Medulla oblongata (tissue), 1 donor: ENCODE data around the gene CORO1C.

Source experiments
- DNase-seq: peaks from one replicate; pipeline ENCODE4 v3.0.0-alpha.2; 2015; ENCODE audit errors: extremely low spot score

Gene CORO1C

GRCh38 chr12:108724890-108725151 is 6.5 kb downstream of the CORO1C start:
- no peak for DNase-seq

- peak; percentile 50 for DNase-seq
Measured at GRCh38 chr12:108724054-108724889, 7.0 kb downstream of the CORO1C start.

GRCh38 chr12:108722992-108723766 is 8.1 kb downstream of the CORO1C start:
- no peak for DNase-seq

GRCh38 chr12:108722463-108722862 is 8.9 kb downstream of the CORO1C start:
- DNase-seq: no peak

- DNase-seq: no peak
Measured at GRCh38 chr12:108721824-108722223, 9.5 kb downstream of the CORO1C start.

GRCh38 chr12:108720757-108721514 is 10.4 kb downstream of the CORO1C start:
- DNase-seq: no peak

GRCh38 chr12:108717243-108717642 is 14.1 kb downstream of the CORO1C start:
- no peak for DNase-seq

GRCh38 chr12:108714866-108715265 is 16.5 kb downstream of the CORO1C start:
- no peak for DNase-seq

GRCh38 chr12:108713471-108713870 is 17.8 kb downstream of the CORO1C start:
- DNase-seq: no peak

- no peak for DNase-seq
Measured at GRCh38 chr12:108712925-108713203, 18.5 kb downstream of the CORO1C start.

- no peak for DNase-seq
Measured at GRCh38 chr12:108712165-108712924, 19.0 kb downstream of the CORO1C start.

- no peak for DNase-seq
Measured at GRCh38 chr12:108711489-108712164, 19.7 kb downstream of the CORO1C start.

- no peak for DNase-seq
Measured at GRCh38 chr12:108709697-108710096, 21.6 kb downstream of the CORO1C start.

GRCh38 chr12:108704527-108704926 is 26.8 kb downstream of the CORO1C start:
- DNase-seq: no peak

GRCh38 chr12:108702595-108703320 is 28.6 kb downstream of the CORO1C start:
- DNase-seq: no peak

GRCh38 chr12:108701779-108702441 is 29.4 kb downstream of the CORO1C start:
- DNase-seq: no peak

- no peak for DNase-seq
Measured at GRCh38 chr12:108700833-108701541, 30.3 kb downstream of the CORO1C start.

- no peak for DNase-seq
Measured at GRCh38 chr12:108699955-108700563, 31.3 kb downstream of the CORO1C start.

GRCh38 chr12:108697905-108698304 is 33.4 kb downstream of the CORO1C start:
- DNase-seq: no peak
